Measurements from ENCODE around the gene SCN1B. TPM values are rescaled to one million over a fixed set of nuclear protein-coding genes. Genes with fewer than 3 reads are reported as not detected.

SCN1B gene
- total and polyA plus RNA-seq, 9 donors: 0.83 to 13.9 (median 5.7) TPM

- DNase-seq: no peak
- 85 to 87% (median 86%) methylated on average over 19 to 21 of the region's 21 CpGs for WGBS, 3 donors
- no peak for TF ChIP-seq POLR2A (IDR thresholded peaks at IDR 0.05)
- TF ChIP-seq CTCF (IDR thresholded peaks at IDR 0.05): no peak
- no peak for TF ChIP-seq EP300 (IDR thresholded peaks at IDR 0.05)
- Histone ChIP-seq H3K4me1 (ENCODE audit: insufficient read depth) (no peaks in the 10 kb centered on the region), H3K9me3 (no peaks in the 10 kb centered on the region), H3K36me3 (no peaks in the 10 kb centered on the region), H3K4me3 (no peak overlapping the region), H3K27ac (no peak overlapping the region), H3K27me3 (no peaks in the 10 kb centered on the region)
- intact Hi-C loops (cut with DNase I): no loop called here
These were observed 45.1 kb downstream of the SCN1B start for GRCh38 chr19:35075202-35076025.

- TF ChIP-seq POLR2A (IDR thresholded peaks at IDR 0.05): no peak
- TF ChIP-seq CTCF (IDR thresholded peaks at IDR 0.05): no peak
- no peak for TF ChIP-seq EP300 (IDR thresholded peaks at IDR 0.05)
- H3K4me3 ChIP-seq: no peak overlapping the region
- DNase-seq: no peak
- H3K9me3 ChIP-seq: no peaks in the 10 kb centered on the region
- no peak overlapping the region for H3K27ac ChIP-seq
- no peaks in the 10 kb centered on the region for H3K4me1 ChIP-seq (ENCODE audit: insufficient read depth)
- WGBS, 3 donors: 78 to 86% (median 79%) methylated on average over 5 to 6 of the region's 6 CpGs
- intact Hi-C loops (cut with DNase I): no loop called here
- no peaks in the 10 kb centered on the region for H3K27me3 ChIP-seq
- H3K36me3 ChIP-seq: no peaks in the 10 kb centered on the region
These were observed 45.7 kb downstream of the SCN1B start for GRCh38 chr19:35076026-35076370.

- 79 to 85% (median 83%) methylated on average over 8 of the region's 8 CpGs for WGBS, 3 donors
- intact Hi-C loops (cut with DNase I): no loop called here
- no peaks in the 10 kb centered on the region for H3K9me3 ChIP-seq
These were observed 46.4 kb downstream of the SCN1B start for GRCh38 chr19:35076657-35077056.

More at GRCh38 chr19:35076657-35077056, 46.4 kb downstream of the SCN1B start:
- no peaks in the 10 kb centered on the region for H3K36me3 ChIP-seq
- no peaks in the 10 kb centered on the region for H3K4me1 ChIP-seq (ENCODE audit: insufficient read depth)
- DNase-seq: no peak
- H3K4me3 ChIP-seq: no peak overlapping the region
- no peaks in the 10 kb centered on the region for H3K27me3 ChIP-seq
- TF ChIP-seq CTCF (IDR thresholded peaks at IDR 0.05) (no peak), POLR2A (IDR thresholded peaks at IDR 0.05) (no peak), EP300 (IDR thresholded peaks at IDR 0.05) (no peak)
- no peak overlapping the region for H3K27ac ChIP-seq
